ENCODE data around the gene SCTR. TPM values are rescaled to one million over a fixed set of nuclear protein-coding genes. Genes with fewer than 3 reads are reported as not detected.

SCTR gene
- total and polyA plus RNA-seq, 2 of the 13 experiments (the other 11 are each of a cell fraction or from before 2014, with no cell fraction given), result not detected

- TF ChIP-seq, protein P1, sequence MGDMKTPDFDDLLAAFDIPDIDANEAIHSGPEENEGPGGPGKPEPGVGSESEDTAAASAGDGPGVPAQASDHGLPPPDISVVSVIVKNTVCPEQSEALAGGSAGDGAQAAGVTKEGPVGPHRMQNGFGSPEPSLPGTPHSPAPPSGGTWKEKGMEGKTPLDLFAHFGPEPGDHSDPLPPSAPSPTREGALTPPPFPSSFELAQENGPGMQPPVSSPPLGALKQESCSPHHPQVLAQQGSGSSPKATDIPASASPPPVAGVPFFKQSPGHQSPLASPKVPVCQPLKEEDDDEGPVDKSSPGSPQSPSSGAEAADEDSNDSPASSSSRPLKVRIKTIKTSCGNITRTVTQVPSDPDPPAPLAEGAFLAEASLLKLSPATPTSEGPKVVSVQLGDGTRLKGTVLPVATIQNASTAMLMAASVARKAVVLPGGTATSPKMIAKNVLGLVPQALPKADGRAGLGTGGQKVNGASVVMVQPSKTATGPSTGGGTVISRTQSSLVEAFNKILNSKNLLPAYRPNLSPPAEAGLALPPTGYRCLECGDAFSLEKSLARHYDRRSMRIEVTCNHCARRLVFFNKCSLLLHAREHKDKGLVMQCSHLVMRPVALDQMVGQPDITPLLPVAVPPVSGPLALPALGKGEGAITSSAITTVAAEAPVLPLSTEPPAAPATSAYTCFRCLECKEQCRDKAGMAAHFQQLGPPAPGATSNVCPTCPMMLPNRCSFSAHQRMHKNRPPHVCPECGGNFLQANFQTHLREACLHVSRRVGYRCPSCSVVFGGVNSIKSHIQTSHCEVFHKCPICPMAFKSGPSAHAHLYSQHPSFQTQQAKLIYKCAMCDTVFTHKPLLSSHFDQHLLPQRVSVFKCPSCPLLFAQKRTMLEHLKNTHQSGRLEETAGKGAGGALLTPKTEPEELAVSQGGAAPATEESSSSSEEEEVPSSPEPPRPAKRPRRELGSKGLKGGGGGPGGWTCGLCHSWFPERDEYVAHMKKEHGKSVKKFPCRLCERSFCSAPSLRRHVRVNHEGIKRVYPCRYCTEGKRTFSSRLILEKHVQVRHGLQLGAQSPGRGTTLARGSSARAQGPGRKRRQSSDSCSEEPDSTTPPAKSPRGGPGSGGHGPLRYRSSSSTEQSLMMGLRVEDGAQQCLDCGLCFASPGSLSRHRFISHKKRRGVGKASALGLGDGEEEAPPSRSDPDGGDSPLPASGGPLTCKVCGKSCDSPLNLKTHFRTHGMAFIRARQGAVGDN (CRISPR knock-in tag; IDR thresholded peaks at IDR 0.05), result no peak; the same call in 1 of the 2 replicates
- TF ChIP-seq TBX3 (IDR thresholded peaks at IDR 0.05; ENCODE audit: borderline replicate concordance) (0 out of 2 replicates have a peak, but pooled peaks have one; percentile 39), NFIB (CRISPR knock-in tag; IDR thresholded peaks at IDR 0.05; ENCODE audit: borderline replicate concordance) (no peak), ARNTL (CRISPR knock-in tag; IDR thresholded peaks at IDR 0.05) (peak; percentile 63; the same call in 1 of the 2 replicates), GATA4 (IDR thresholded peaks at IDR 0.05; ENCODE audit: borderline replicate concordance, low read depth) (peak; percentile 81; the same call in 1 of the 2 replicates), HMG20B (CRISPR knock-in tag; conservative IDR thresholded peaks at IDR 0.05) (peak; percentile 77), ZNF558 (CRISPR knock-in tag; IDR thresholded peaks at IDR 0.05; ENCODE audit: borderline replicate concordance) (no peak), ZBTB21 (CRISPR knock-in tag; IDR thresholded peaks at IDR 0.05) (0 out of 2 replicates have a peak, but pooled peaks have one; percentile 23), NCOA2 (CRISPR knock-in tag; IDR thresholded peaks at IDR 0.05) (peak; percentile 97), THAP11 (CRISPR knock-in tag; IDR thresholded peaks at IDR 0.05) (peak; percentile 69), ZNF709 (CRISPR knock-in tag; IDR thresholded peaks at IDR 0.05) (peak; percentile 34; the same call in 1 of the 2 replicates), ZNF263 (CRISPR knock-in tag; IDR thresholded peaks at IDR 0.05) (peak; percentile 67; the same call in 1 of the 2 replicates), ATF7 (IDR thresholded peaks at IDR 0.05) (no peak), ATF7 (CRISPR knock-in tag; IDR thresholded peaks at IDR 0.05) (no peak), ZNF264 (CRISPR knock-in tag; IDR thresholded peaks at IDR 0.05) (peak; percentile 43; the same call in 1 of the 2 replicates), ZKSCAN1 (IDR thresholded peaks at IDR 0.05; ENCODE audit: low read length) (no peak), ZIK1 (CRISPR knock-in tag; IDR thresholded peaks at IDR 0.05; ENCODE audit: borderline replicate concordance, low read depth) (no peak), HMG20A (CRISPR knock-in tag; IDR thresholded peaks at IDR 0.05; ENCODE audit: borderline replicate concordance) (peak; percentile 96), DRAP1 (CRISPR knock-in tag; IDR thresholded peaks at IDR 0.05) (peak; percentile 50; the same call in 1 of the 2 replicates), FOSL1 (CRISPR knock-in tag; IDR thresholded peaks at IDR 0.05; ENCODE audit: borderline replicate concordance) (no peak), BCL6 (CRISPR knock-in tag; IDR thresholded peaks at IDR 0.05) (peak; percentile 99)
- TF ChIP-seq, protein P2, sequence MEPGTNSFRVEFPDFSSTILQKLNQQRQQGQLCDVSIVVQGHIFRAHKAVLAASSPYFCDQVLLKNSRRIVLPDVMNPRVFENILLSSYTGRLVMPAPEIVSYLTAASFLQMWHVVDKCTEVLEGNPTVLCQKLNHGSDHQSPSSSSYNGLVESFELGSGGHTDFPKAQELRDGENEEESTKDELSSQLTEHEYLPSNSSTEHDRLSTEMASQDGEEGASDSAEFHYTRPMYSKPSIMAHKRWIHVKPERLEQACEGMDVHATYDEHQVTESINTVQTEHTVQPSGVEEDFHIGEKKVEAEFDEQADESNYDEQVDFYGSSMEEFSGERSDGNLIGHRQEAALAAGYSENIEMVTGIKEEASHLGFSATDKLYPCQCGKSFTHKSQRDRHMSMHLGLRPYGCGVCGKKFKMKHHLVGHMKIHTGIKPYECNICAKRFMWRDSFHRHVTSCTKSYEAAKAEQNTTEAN (CRISPR knock-in tag; conservative IDR thresholded peaks at IDR 0.05), result peak; percentile 61; the same call in 1 of the 2 replicates
- TF ChIP-seq, protein P3, sequence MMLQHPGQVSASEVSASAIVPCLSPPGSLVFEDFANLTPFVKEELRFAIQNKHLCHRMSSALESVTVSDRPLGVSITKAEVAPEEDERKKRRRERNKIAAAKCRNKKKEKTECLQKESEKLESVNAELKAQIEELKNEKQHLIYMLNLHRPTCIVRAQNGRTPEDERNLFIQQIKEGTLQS (CRISPR knock-in tag; IDR thresholded peaks at IDR 0.05), result 0 out of 2 replicates have a peak, but pooled peaks have one; percentile 10
These were observed 98.5 kb downstream of the SCTR start (continued) for GRCh38 chr2:119425620-119426395.
